HepG2 (cell line): ENCODE measurements around the gene GPR15LG. TPM values are rescaled to one million over a fixed set of nuclear protein-coding genes. Genes with fewer than 3 reads are reported as not detected.

Experiments used
- ATAC-seq: fragments of 200-7000 bp; cut with Tn5 transposase; 3 replicates; pipeline ENCODE4 v1.9.1; 2020; ENCODE audit warnings: mild to moderate bottlenecking, moderate library complexity
- BruUV-seq: library from RNA; stranded (reverse); fragments of 400-500 nt; replicated peaks from 2 replicates; lab custom pipeline; 2021; lab: Mats Ljungman, UMichigan
- CTCF ChIA-PET: fragments of 300-600 bp; formaldehyde crosslinking; extraction: SDS; loops from one replicate; lab custom pipeline; 2021; ENCODE audit warnings: low total read pairs, inconsistent platforms, low intra/inter-chr PET ratio; lab: Yijun Ruan, JAX
- POLR2A ChIA-PET: fragments of 350-600 bp; sonication (Branson Sonifier 250); formaldehyde crosslinking; loops from one replicate; lab custom pipeline; 2020; ENCODE audit warnings: antibody characterized with exemption, inconsistent platforms; lab: Yijun Ruan, JAX
- DNase-seq: peaks from one replicate; pipeline ENCODE4 v3.0.0-alpha.2; 2015; ENCODE audit warnings: low spot score
- FAIRE-seq: peaks from 3 replicates; lab custom pipeline; 2011; peaks lifted over from hg19 to GRCh38; lab: Jason Lieb, UNC
- H2AFZ ChIP-seq: one replicate; pipeline ENCODE4 v1.6.1; 2011; ENCODE audit warnings: low read length, inconsistent platforms
- H3K27ac ChIP-seq: fragments of 300-600 bp; 3 replicates; pipeline ENCODE4 v1.8.0; 2011; ENCODE audit warnings: mixed run types, mild to moderate bottlenecking, mixed read lengths, low read length, inconsistent platforms; ENCODE audit not compliant: insufficient read depth; ENCODE audit errors: extremely low read length
- H3K27me3 ChIP-seq, 2 experiments: fragments of 200-600 bp in 1 of 2; 2 replicates in 1 of 2; 3 replicates in 1 of 2; pipeline versions ENCODE4 v1.6.0 to v1.8.0; 2011; ENCODE audit warnings: low read length in 2 of 2, mild to moderate bottlenecking in 2 of 2, moderate library complexity in 2 of 2, inconsistent platforms in 1 of 2; ENCODE audit not compliant: insufficient read depth in 2 of 2, control insufficient read depth in 1 of 2
- H3K36me3 ChIP-seq, 2 experiments: fragments of 200-600 bp in 1 of 2; replicated peaks in 1 of 2; 2 replicates in 1 of 2; 3 replicates in 1 of 2; pipeline versions ENCODE4 v1.5.1 to v1.8.0; 2011; ENCODE audit warnings: low read length in 2 of 2, inconsistent platforms in 1 of 2; ENCODE audit not compliant: insufficient read depth in 2 of 2, control insufficient read depth in 1 of 2
- H3K4me1 ChIP-seq: 2 replicates; pipeline ENCODE4 v1.5.1; 2012; ENCODE audit warnings: low read length, inconsistent platforms; ENCODE audit not compliant: insufficient read depth
- H3K4me2 ChIP-seq: 2 replicates; pipeline ENCODE4 v1.6.0; 2011; ENCODE audit warnings: low read depth, low read length, inconsistent platforms
- H3K4me3 ChIP-seq, 3 experiments: fragments of 200-600 bp in 1 of 3; sonication (generic), shearing (Covaris generic) in 1 of 3; replicated peaks in 1 of 3; 2 replicates each; pipeline ENCODE4 v1.5.1; 2011 to 2016; ENCODE audit warnings: low read length in 3 of 3, inconsistent platforms in 2 of 3, low read depth in 2 of 3, mild to moderate bottlenecking in 2 of 3, control low read depth in 1 of 3, mixed read lengths in 1 of 3; ENCODE audit not compliant: insufficient read depth in 1 of 3
- H3K79me2 ChIP-seq: one replicate; pipeline ENCODE4 v1.6.1; 2011; ENCODE audit warnings: low read length, inconsistent platforms; ENCODE audit not compliant: insufficient read depth
- H3K9ac ChIP-seq: 2 replicates; pipeline ENCODE4 v1.6.0; 2011; ENCODE audit warnings: mild to moderate bottlenecking, low read depth, low read length, inconsistent platforms; ENCODE audit not compliant: insufficient read depth
- H3K9me3 ChIP-seq: 2 replicates; pipeline ENCODE4 v1.5.1; 2012; ENCODE audit warnings: mild to moderate bottlenecking, low read length
- H4K20me1 ChIP-seq: 2 replicates; pipeline ENCODE4 v1.6.0; 2011; ENCODE audit warnings: inconsistent platforms, mild to moderate bottlenecking, low read length, moderate library complexity; ENCODE audit not compliant: insufficient read depth
- DMAP1 ChIP-seq: IDR thresholded peaks from 2 replicates; pipeline ENCODE4 v1.6.1; 2016
- FOXA1 ChIP-seq, 2 experiments: fragments of 450-650 bp in 1 of 2; sonication (generic) in 1 of 2; formaldehyde crosslinking in 1 of 2; IDR thresholded peaks; 2 replicates each; pipeline versions ENCODE4 v1.4.0 to v1.6.1; 2016 to 2020; ENCODE audit warnings: missing genetic modification reagents in 1 of 2
- GPBP1L1 ChIP-seq: sonication (generic); formaldehyde crosslinking; IDR thresholded peaks from 2 replicates; pipeline ENCODE4 v1.5.0; 2020; ENCODE audit warnings: mild to moderate bottlenecking, missing genetic modification reagents
- LCORL ChIP-seq, 2 experiments: fragments of 450-650 bp in 1 of 2; sonication (generic) in 1 of 2; formaldehyde crosslinking in 1 of 2; IDR thresholded peaks; 2 replicates each; pipeline versions ENCODE4 v1.5.0 to v1.6.1; 2017 to 2020; ENCODE audit warnings: antibody characterized with exemption in 1 of 2, missing genetic modification reagents in 1 of 2
- RFXANK ChIP-seq: IDR thresholded peaks from 2 replicates; pipeline ENCODE4 v1.6.1; 2016
- TERF1 ChIP-seq: sonication (generic); formaldehyde crosslinking; IDR thresholded peaks from 2 replicates; pipeline ENCODE4 v1.8.0; 2022; ENCODE audit warnings: mild to moderate bottlenecking, missing genetic modification reagents, moderate library complexity
- ZNF383 ChIP-seq: sonication (generic); formaldehyde crosslinking; IDR thresholded peaks from 2 replicates; pipeline ENCODE4 v1.4.0; 2020; ENCODE audit warnings: missing genetic modification reagents, mild to moderate bottlenecking, borderline replicate concordance
- ZNF496 ChIP-seq: sonication (generic); formaldehyde crosslinking; IDR thresholded peaks from 2 replicates; pipeline ENCODE4 v1.8.1; 2023; ENCODE audit warnings: mild to moderate bottlenecking, moderate library complexity, missing genetic modification reagents; ENCODE audit not compliant: insufficient replicate concordance
- ZNF501 ChIP-seq: sonication (generic); formaldehyde crosslinking; IDR thresholded peaks from 2 replicates; pipeline ENCODE4 v1.5.1; 2020; ENCODE audit warnings: mild to moderate bottlenecking, moderate library complexity, missing genetic modification reagents
- ZNF709 ChIP-seq: sonication (generic); formaldehyde crosslinking; IDR thresholded peaks from 2 replicates; pipeline ENCODE4 v1.5.0; 2020; ENCODE audit warnings: mild to moderate bottlenecking, missing genetic modification reagents
- ZNF720 ChIP-seq: sonication (generic); formaldehyde crosslinking; IDR thresholded peaks from 2 replicates; pipeline ENCODE4 v1.4.0; 2020; ENCODE audit warnings: missing genetic modification reagents
- ZSCAN21 ChIP-seq: sonication (generic); formaldehyde crosslinking; IDR thresholded peaks from 2 replicates; pipeline ENCODE4 v1.8.0; 2022; ENCODE audit warnings: mild to moderate bottlenecking, missing genetic modification reagents, moderate library complexity, borderline replicate concordance
- WGBS: methylation state at CpG from one replicate; pipeline ENCODE4 v1.1.6; 2017; ENCODE audit warnings: low lambda C conversion rate; 5-methylcytosine and 5-hydroxymethylcytosine counted together
- in situ Hi-C: cut with HindIII; loops from 2 replicates; pipeline ENCODE4 v1.10.0; 2017; ENCODE audit warnings: low pct_unique_long_range_greater_than_20kb; ENCODE audit not compliant: extremely low pct_ligation_motif_present
- intact Hi-C: fragments of 100-400 bp; cut with micrococcal nuclease; formaldehyde crosslinking; loops from one replicate; pipeline ENCODE4 v1.10.0; 2022; ENCODE audit not compliant: unreplicated experiment
- polyA plus RNA-seq, 8 experiments: library from polyadenylated mRNA; depleted of rRNA in 3 of 8; stranded (reverse) in 7 of 8; unstranded in 1 of 8; fragments of >200 nt; fragmentation: Illumina TruSeq in 4 of 8; extraction: Trizol in 4 of 8; gene quantifications; 2 replicates each; pipeline versions ENCODE4 v1.2.1 to v1.2.3, GENCODE V29; 2011 to 2016; ENCODE audit warnings: low read depth in 4 of 8, missing spikeins in 1 of 8, mixed read lengths in 1 of 8; ENCODE audit not compliant: insufficient read depth in 1 of 8
- total RNA-seq, 5 experiments: library from RNA; depleted of rRNA; stranded (reverse); fragments of >200 nt; fragmentation: Illumina TruSeq; extraction: Trizol; gene quantifications; 2 replicates each; pipeline ENCODE4 v1.2.3, GENCODE V29; 2016; ENCODE audit warnings: low read depth in 1 of 5

GPR15LG gene
- total and polyA plus RNA-seq, 2 of the 13 experiments (the other 11 are each of a cell fraction or from before 2014, with no cell fraction given), result not detected

GRCh38 chr10:84208023-84208422 lies 34.4 kb downstream of the GPR15LG start:
- FAIRE-seq, result no peak
- in situ Hi-C loops, result loop anchor here (5.0 kb wide), 1 partner anchor 76 kb away; no protein-coding TSS in a partner anchor

More at GRCh38 chr10:84208023-84208422, 34.4 kb downstream of the GPR15LG start:
- 16% methylated on average over 9 of the region's 10 CpGs for WGBS
- TF ChIP-seq ZSCAN21 (no peak), DMAP1 (no peak), ZNF383 (no peak), ZNF496 (CRISPR knock-in tag) (no peak), RFXANK (CRISPR knock-in tag) (no peak), ZNF501 (no peak), TERF1 (no peak), GPBP1L1 (CRISPR knock-in tag) (no peak), FOXA1 (IDR thresholded peaks at IDR 0.05) (no peak), FOXA1 (CRISPR knock-in tag; IDR thresholded peaks at IDR 0.05) (no peak), ZNF709 (no peak), ZNF720 (CRISPR knock-in tag) (no peak), LCORL (IDR thresholded peaks at IDR 0.05) (no peak), LCORL (CRISPR knock-in tag; IDR thresholded peaks at IDR 0.05) (no peak)
- ATAC-seq, result no peak
- Histone ChIP-seq H3K9ac (no peak overlapping the region), H3K27ac (no peak overlapping the region), H3K36me3 (no peaks in the 10 kb centered on the region), H3K4me1 (no peaks in the 10 kb centered on the region), H3K27me3 (peaks cover 1 to 10% of the 10 kb centered on the region in 2 experiments; a peak in 2 of 5 replicates), H3K4me2 (no peak overlapping the region), H3K4me3 (no peak overlapping the region), H4K20me1 (no peaks in the 10 kb centered on the region), H2AFZ (no peak overlapping the region), H3K9me3 (no peaks in the 10 kb centered on the region), H3K79me2 (no peaks in the 10 kb centered on the region)
- intact Hi-C loops, result no loop called here
- ChIA-PET CTCF (no interaction called here), POLR2A (no interaction called here)
- no peak for DNase-seq
- BruUV-seq, result no TSS peak
